Posterior vena cava (tissue), 2 donors: Measurements from ENCODE around the gene UBQLN3. TPM values are rescaled to one million over a fixed set of nuclear protein-coding genes. Genes with fewer than 3 reads are reported as not detected.

Experiments used
- total RNA-seq, 2 donors: library from RNA; stranded (reverse); fragmentation: NEBNext Ultra II Directional; extraction: Animal tissue kit (Norgen Biotek cat#: 25700); gene quantifications; one replicate each; pipeline ENCODE4 v1.2.1, GENCODE V29; 2021
- donor health status: DM: yes; HTN: yes; CAD: no.
- donor health status: DM: yes; HTN: yes; CAD: no.

The UBQLN3 gene
- total RNA-seq, 2 donors from 2014 or later: 0.38 TPM; not detected in 1

Other genes starting within 250 kb of the UBQLN3 start
- not detected for gene HBE1, start 240.0 kb downstream of the UBQLN3 start, total RNA-seq
- under 1 TPM in 1 of 2 donors, not detected in 1; 0.46 TPM for gene OR51B4, start 208.0 kb downstream of the UBQLN3 start, total RNA-seq
- not detected for gene OR51B2, start 185.7 kb downstream of the UBQLN3 start, total RNA-seq
- under 1 TPM; 0.29 to 0.51 TPM for gene OR51B5, start 166.4 kb downstream of the UBQLN3 start, total RNA-seq
- not detected for gene OR51B6, start 158.4 kb downstream of the UBQLN3 start, total RNA-seq
- gene OR51M1, start 126.1 kb downstream of the UBQLN3 start, total RNA-seq: not detected
- gene OR51Q1, start 87.8 kb downstream of the UBQLN3 start, total RNA-seq: not detected
- gene OR51I1, start 68.4 kb downstream of the UBQLN3 start, total RNA-seq: not detected
- gene OR51I2, start 60.6 kb downstream of the UBQLN3 start, total RNA-seq: not detected
- gene OR52D1, start 21.3 kb downstream of the UBQLN3 start, total RNA-seq: not detected
- gene UBQLNL, start 6.7 kb upstream of the UBQLN3 start, total RNA-seq: under 1 TPM; 0.32 to 0.38 TPM
- gene OR52H1, start 38.6 kb upstream of the UBQLN3 start, total RNA-seq: under 1 TPM; 0.24 to 0.51 TPM
- not detected for gene OR52B6, start 70.9 kb upstream of the UBQLN3 start, total RNA-seq
- 1 to 10 TPM; 1.8 to 3.2 TPM for gene TRIM6, start 86.7 kb upstream of the UBQLN3 start, total RNA-seq
- 1 to 10 TPM; 4.1 to 4.5 TPM for gene TRIM34, start 115.0 kb upstream of the UBQLN3 start, total RNA-seq
- gene TRIM5, start 175.1 kb upstream of the UBQLN3 start, total RNA-seq: 10 to 100 TPM; 18.1 to 20.2 TPM
- 10 to 100 TPM; 40.7 to 60.4 TPM for gene TRIM22, start 179.8 kb upstream of the UBQLN3 start, total RNA-seq
- gene OR56B1, start 226.5 kb upstream of the UBQLN3 start, total RNA-seq: under 1 TPM in 1 of 2 donors, not detected in 1; 0.19 TPM
- gene OR52N4, start 244.3 kb upstream of the UBQLN3 start, total RNA-seq: under 1 TPM in 1 of 2 donors, not detected in 1; 0.24 TPM